GM12892 (cell line): Measurements from ENCODE around the gene C1GALT1.

Source experiments
- POLR2A ChIP-seq: IDR thresholded peaks from 2 replicates; pipeline ENCODE4 v1.6.1; 2011; ENCODE audit warnings: low read depth, low read length, control low read depth
- POLR2AphosphoS5 ChIP-seq: IDR thresholded peaks from 2 replicates; pipeline ENCODE4 v1.6.1; 2011; ENCODE audit warnings: low read depth, low read length, control low read depth
- TAF1 ChIP-seq: IDR thresholded peaks from 2 replicates; pipeline ENCODE4 v1.6.1; 2011; ENCODE audit warnings: low read depth, mild to moderate bottlenecking, control low read depth, low read length, borderline replicate concordance

DNA sequence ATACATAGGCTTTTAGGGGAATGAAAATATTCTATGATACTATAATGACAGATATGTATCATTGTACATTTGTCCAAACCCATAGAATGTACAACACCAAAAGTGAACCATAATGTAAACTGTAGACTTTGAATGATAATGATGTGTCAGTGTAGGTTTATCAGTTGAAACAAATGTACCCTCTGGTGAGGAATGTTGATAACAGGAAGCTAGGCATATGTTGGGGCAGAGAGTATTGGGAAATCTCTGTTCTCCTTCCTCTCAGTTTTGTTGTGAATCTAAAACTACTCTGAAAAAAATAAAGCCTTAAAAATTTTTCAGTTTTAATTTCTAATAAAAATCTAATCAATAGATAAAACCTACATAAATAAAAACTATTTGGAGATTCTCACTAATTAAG is 36.9 kb downstream of the C1GALT1 start:
- TF ChIP-seq POLR2AphosphoS5 (no peak), POLR2A (no peak), TAF1 (no peak)
